Upper lobe of left lung (tissue), 4 donors: ENCODE measurements around the gene GPR180.

Experiments
- CTCF ChIP-seq, 6 experiments: fragments of 450-650 bp in 4 of 6; fragments of 200-600 bp in 2 of 6; sonication (generic) in 2 of 6; IDR thresholded peaks; one replicate each; pipeline ENCODE4 v1.5.1; 2016 to 2019; ENCODE audit warnings: antibody characterized with exemption in 6 of 6
- POLR2A ChIP-seq, 4 donors: fragments of 450-650 bp; IDR thresholded peaks; one replicate each; pipeline ENCODE4 v1.5.1; 2016 to 2017; ENCODE audit warnings: antibody characterized with exemption in 4 of 4, mild to moderate bottlenecking in 2 of 4

GRCh38 chr13:94636942-94637578 lies 35.4 kb downstream of the GPR180 start:
- TF ChIP-seq CTCF (IDR thresholded peaks at IDR 0.05) (no peak), POLR2A (IDR thresholded peaks at IDR 0.05) (no peak)
